Left lung (tissue), 10 donors: ENCODE results near the gene CNTN5. TPM values are rescaled to one million over a fixed set of nuclear protein-coding genes. Genes with fewer than 3 reads are reported as not detected.

ENCODE experiments used
- ATAC-seq: fragments of 200-7000 bp; cut with Tn5 transposase; one replicate; pipeline ENCODE4 v1.9.1; 2020; ENCODE audit warnings: moderate library complexity
- DNase-seq, 4 donors: peaks; one replicate each; pipeline ENCODE4 v3.0.0-alpha.2; 2013 to 2020
- H3K27ac ChIP-seq, 2 donors: fragments of 200-600 bp; sonication (generic) in 1 of 2; one replicate each; pipeline versions ENCODE4 v1.5.0 to v1.8.0; 2020 to 2021
- H3K27me3 ChIP-seq, 2 donors: fragments of 200-600 bp; sonication (generic) in 1 of 2; one replicate each; pipeline versions ENCODE4 v1.5.0 to v1.8.0; 2020 to 2021
- H3K36me3 ChIP-seq, 2 donors: fragments of 200-600 bp; sonication (generic) in 1 of 2; one replicate each; pipeline versions ENCODE4 v1.5.0 to v1.8.0; 2020 to 2021
- H3K4me1 ChIP-seq, 2 donors: fragments of 200-600 bp; one replicate each; pipeline ENCODE4 v1.8.0; 2021
- H3K4me3 ChIP-seq, 2 donors: fragments of 200-600 bp; sonication (generic) in 1 of 2; one replicate each; pipeline versions ENCODE4 v1.5.0 to v1.8.0; 2020 to 2021; ENCODE audit warnings: mild to moderate bottlenecking in 1 of 2
- H3K9me3 ChIP-seq, 2 donors: fragments of 200-600 bp; sonication (generic) in 1 of 2; one replicate each; pipeline versions ENCODE4 v1.5.0 to v1.8.0; 2020 to 2021
- intact Hi-C, 2 donors: fragments of 100-400 bp; cut with DNase I; formaldehyde crosslinking; loops; one replicate each; pipeline versions ENCODE4 v1.11.2 to v1.14.2; 2022
- polyA plus RNA-seq, 6 donors: library from polyadenylated mRNA; unstranded; fragments of 120-200 nt; gene quantifications; one replicate each; pipeline ENCODE4 v1.2.1, GENCODE V29; 2013; ENCODE audit not compliant: insufficient read length in 6 of 6
- total RNA-seq, 2 donors: library from RNA; stranded (reverse); fragmentation: NEBNext Ultra II Directional; extraction: Animal tissue kit (Norgen Biotek cat#: 25700); gene quantifications; one replicate each; pipeline ENCODE4 v1.2.1, GENCODE V29; 2021
- TF ChIP-seq, protein P1 (sequence below), 2 donors: fragments of 200-600 bp; sonication (generic) in 1 of 2; IDR thresholded peaks; one replicate each; pipeline versions ENCODE4 v1.5.0 to v1.8.0; 2021; ENCODE audit warnings: antibody characterized with exemption in 2 of 2
- donor health status: DM: no; HTN: yes; CAD: no.
- donor health status: DM: no; HTN: no; CAD: no.

The CNTN5 gene
- total and polyA plus RNA-seq, 8 donors = 0.08 to 0.34 (median 0.24) TPM; not detected in 1

DNA sequence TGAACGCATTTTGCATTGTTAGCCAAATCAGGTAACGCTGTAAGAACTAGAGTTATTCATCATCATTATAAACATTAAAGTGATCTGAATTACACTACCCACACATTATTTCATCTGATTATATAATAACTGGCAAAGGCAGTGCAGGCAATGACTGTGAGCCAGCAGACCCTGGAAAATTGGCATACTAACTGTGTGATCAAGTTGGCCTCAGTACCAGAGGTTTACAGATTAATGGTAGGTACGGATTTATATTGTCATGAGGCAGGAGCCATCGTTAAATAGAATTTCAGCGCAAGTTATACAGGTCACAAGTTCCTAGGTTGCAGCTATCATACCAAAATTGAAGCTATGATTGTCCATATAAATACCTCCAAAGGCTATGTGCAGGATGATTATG, 225.4 kb downstream of the CNTN5 start:
- Histone ChIP-seq H3K36me3 (no peaks in the 10 kb centered on the region), H3K27me3 (no peaks in the 10 kb centered on the region), H3K4me3 (no peak overlapping the region), H3K9me3 (peaks cover 0 to 6% of the 10 kb centered on the region in 2 donors), H3K4me1 (no peaks in the 10 kb centered on the region), H3K27ac (no peak overlapping the region)
- DNase-seq = no peak
- TF ChIP-seq, protein P1, sequence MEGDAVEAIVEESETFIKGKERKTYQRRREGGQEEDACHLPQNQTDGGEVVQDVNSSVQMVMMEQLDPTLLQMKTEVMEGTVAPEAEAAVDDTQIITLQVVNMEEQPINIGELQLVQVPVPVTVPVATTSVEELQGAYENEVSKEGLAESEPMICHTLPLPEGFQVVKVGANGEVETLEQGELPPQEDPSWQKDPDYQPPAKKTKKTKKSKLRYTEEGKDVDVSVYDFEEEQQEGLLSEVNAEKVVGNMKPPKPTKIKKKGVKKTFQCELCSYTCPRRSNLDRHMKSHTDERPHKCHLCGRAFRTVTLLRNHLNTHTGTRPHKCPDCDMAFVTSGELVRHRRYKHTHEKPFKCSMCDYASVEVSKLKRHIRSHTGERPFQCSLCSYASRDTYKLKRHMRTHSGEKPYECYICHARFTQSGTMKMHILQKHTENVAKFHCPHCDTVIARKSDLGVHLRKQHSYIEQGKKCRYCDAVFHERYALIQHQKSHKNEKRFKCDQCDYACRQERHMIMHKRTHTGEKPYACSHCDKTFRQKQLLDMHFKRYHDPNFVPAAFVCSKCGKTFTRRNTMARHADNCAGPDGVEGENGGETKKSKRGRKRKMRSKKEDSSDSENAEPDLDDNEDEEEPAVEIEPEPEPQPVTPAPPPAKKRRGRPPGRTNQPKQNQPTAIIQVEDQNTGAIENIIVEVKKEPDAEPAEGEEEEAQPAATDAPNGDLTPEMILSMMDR (IDR thresholded peaks at IDR 0.05) = no peak
- intact Hi-C loops = no loop called here
- no peak for ATAC-seq

DNA sequence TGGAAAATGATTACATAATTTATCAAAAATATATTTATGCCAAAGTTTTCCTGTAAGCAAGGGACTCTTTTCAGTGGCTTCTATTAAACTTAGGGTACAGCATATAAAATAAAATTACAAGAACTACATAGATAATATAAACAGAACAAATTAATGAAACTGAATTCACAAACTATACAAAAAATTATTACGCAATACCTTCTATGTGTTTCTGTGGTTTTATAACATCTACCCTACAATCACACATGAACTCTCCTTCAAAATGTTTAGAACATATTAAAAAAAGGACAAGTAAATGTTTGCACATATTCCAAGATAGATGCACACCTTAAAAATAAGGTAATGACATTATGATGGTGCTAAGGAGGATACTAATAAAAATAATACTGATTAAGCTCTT, 235.9 kb downstream of the CNTN5 start:
- ATAC-seq = no peak
- Histone ChIP-seq H3K9me3 (no peaks in the 10 kb centered on the region), H3K36me3 (no peaks in the 10 kb centered on the region), H3K27me3 (no peaks in the 10 kb centered on the region), H3K27ac (no peak overlapping the region), H3K4me1 (no peaks in the 10 kb centered on the region), H3K4me3 (no peak overlapping the region)
- TF ChIP-seq, protein P1 (IDR thresholded peaks at IDR 0.05) = no peak
- intact Hi-C loops = no loop called here
- DNase-seq = no peak

DNA sequence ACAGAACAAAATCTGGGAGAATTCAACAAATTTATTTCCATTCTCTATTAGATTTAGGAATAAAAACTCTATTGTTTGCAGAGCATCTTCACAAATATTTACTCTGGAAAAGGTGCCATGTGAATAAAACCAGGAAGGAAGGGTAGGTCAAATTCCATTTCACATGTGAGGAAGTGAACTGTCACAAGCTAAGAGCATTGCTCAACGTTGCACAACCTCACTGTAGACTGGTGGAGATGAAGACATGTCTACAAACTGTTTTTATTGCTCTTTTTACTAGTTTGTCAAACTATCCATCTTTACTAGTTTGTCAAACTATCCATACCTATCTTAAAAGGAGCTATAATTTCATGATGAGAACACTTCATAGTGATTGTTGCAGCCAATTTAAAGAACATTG, 236.4 kb downstream of the CNTN5 start:
- DNase-seq = no peak
- no peak for ATAC-seq
- H3K4me3 ChIP-seq = no peak overlapping the region
- no peaks in the 10 kb centered on the region for H3K4me1 ChIP-seq
- H3K27me3 ChIP-seq = no peaks in the 10 kb centered on the region
- TF ChIP-seq, protein P1 (IDR thresholded peaks at IDR 0.05) = no peak
- H3K27ac ChIP-seq = no peak overlapping the region
- no peaks in the 10 kb centered on the region for H3K36me3 ChIP-seq
- H3K9me3 ChIP-seq = no peaks in the 10 kb centered on the region
- intact Hi-C loops = no loop called here

DNA sequence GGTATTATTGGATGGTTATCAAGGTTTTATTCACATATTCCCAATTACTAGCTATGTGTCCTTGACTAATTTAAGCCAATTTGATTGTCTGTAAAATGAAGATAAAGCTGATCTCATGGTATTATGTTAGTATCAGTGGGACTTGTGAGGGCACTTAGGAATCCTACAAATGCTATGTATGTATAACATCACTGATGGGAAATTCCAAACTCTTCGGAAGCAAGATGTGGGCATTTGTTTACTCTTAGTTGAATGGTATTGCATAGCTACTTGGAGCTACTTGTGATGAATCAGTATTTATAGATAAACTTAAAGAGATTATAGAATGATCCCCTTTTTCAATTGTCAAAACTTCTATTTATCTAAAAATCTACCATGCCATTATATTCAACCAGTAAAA, 239.9 kb downstream of the CNTN5 start:
- Histone ChIP-seq H3K9me3 (no peaks in the 10 kb centered on the region), H3K4me3 (no peak overlapping the region), H3K36me3 (no peaks in the 10 kb centered on the region), H3K27ac (no peak overlapping the region), H3K27me3 (no peaks in the 10 kb centered on the region), H3K4me1 (no peaks in the 10 kb centered on the region)
- no peak for DNase-seq
- no peak for ATAC-seq
- TF ChIP-seq, protein P1 (IDR thresholded peaks at IDR 0.05) = no peak
- intact Hi-C loops = no loop called here

DNA sequence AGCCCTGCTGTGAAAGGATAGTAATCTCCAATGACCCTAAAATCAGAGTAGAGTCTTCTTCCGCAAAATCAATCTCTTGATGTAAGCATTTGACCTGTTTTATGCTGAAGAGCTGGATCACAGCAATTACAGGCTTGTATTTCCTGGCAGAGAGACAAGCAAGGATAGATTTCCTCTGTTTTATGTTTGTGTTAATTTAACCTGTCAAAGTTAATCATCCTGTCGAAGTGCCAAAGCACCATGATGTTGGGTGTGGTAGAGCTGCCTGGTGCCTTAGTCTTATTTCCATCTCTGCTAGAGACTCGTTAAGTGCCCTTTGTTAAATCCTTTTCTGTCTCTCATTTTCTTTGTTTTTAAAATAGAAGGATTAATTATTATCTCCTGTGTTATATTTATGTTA, 248.1 kb downstream of the CNTN5 start:
- Histone ChIP-seq H3K27ac (no peak overlapping the region), H3K4me1 (no peaks in the 10 kb centered on the region), H3K36me3 (no peaks in the 10 kb centered on the region), H3K4me3 (no peak overlapping the region), H3K9me3 (no peaks in the 10 kb centered on the region), H3K27me3 (no peaks in the 10 kb centered on the region)
- ATAC-seq (no peak), DNase-seq (no peak)
- TF ChIP-seq, protein P1 (IDR thresholded peaks at IDR 0.05) = no peak
- intact Hi-C loops = no loop called here
